Adrenal gland (tissue), 12 donors: Measurements from ENCODE around the gene QSER1. TPM values are rescaled to one million over a fixed set of nuclear protein-coding genes. Genes with fewer than 3 reads are reported as not detected.

Experiments used
- DNase-seq, 7 donors: peaks; one replicate each; pipeline ENCODE4 v3.0.0-alpha.2; 2019 to 2020
- H3K27ac ChIP-seq, 5 donors: fragments of 200-600 bp; sonication (generic) in 4 of 5; 1 replicate in 3 of 5; 2 replicates in 2 of 5; pipeline versions ENCODE4 v1.5.1 to v1.8.0; 2016 to 2020; ENCODE audit warnings: mild to moderate bottlenecking in 1 of 5
- H3K27me3 ChIP-seq: fragments of 200-600 bp; 2 replicates; pipeline ENCODE4 v1.8.0; 2021
- H3K36me3 ChIP-seq, 2 donors: fragments of 200-600 bp; replicated peaks in 1 of 2; 1 replicate in 1 of 2; 2 replicates in 1 of 2; pipeline versions ENCODE4 v1.5.1 to v1.8.0; 2018 to 2022
- H3K4me1 ChIP-seq, 2 donors: fragments of 200-600 bp; replicated peaks in 1 of 2; 1 replicate in 1 of 2; 2 replicates in 1 of 2; pipeline versions ENCODE4 v1.5.1 to v1.8.0; 2018 to 2021
- H3K4me3 ChIP-seq, 4 donors: fragments of 200-600 bp; sonication (generic) in 3 of 4; one replicate each; pipeline ENCODE4 v1.5.1; 2016 to 2018
- H3K9me3 ChIP-seq, 3 donors: fragments of 200-600 bp; sonication (generic) in 1 of 3; replicated peaks in 1 of 3; 1 replicate in 2 of 3; 2 replicates in 1 of 3; pipeline versions ENCODE4 v1.5.1 to v1.8.0; 2016 to 2021
- CTCF ChIP-seq, 6 experiments: fragments of 450-650 bp in 4 of 6; fragments of 200-600 bp in 2 of 6; sonication (generic) in 1 of 6; IDR thresholded peaks; 1 replicate in 5 of 6; 2 replicates in 1 of 6; pipeline versions ENCODE4 v1.5.1 to v1.8.0; 2016 to 2021; ENCODE audit warnings: antibody characterized with exemption in 6 of 6, mild to moderate bottlenecking in 2 of 6, moderate library complexity in 1 of 6
- POLR2A ChIP-seq, 2 donors: fragments of 450-650 bp; IDR thresholded peaks; one replicate each; pipeline ENCODE4 v1.6.1; 2017; ENCODE audit warnings: antibody characterized with exemption in 2 of 2, mild to moderate bottlenecking in 2 of 2, moderate library complexity in 1 of 2
- WGBS, 4 donors: extraction: QIAGEN DNeasy Blood & Tissue Kit in 2 of 4; methylation state at CpG; one replicate each; pipeline versions ENCODE4 v1.1.5 to v1.1.7; 2013 to 2017; 5-methylcytosine and 5-hydroxymethylcytosine counted together
- intact Hi-C, 2 donors: fragments of 100-400 bp; cut with DNase I; formaldehyde crosslinking; loops; one replicate each; pipeline versions ENCODE4 v1.14.1 to v1.15.0; 2022 to 2023
- polyA plus RNA-seq, 3 donors: library from polyadenylated mRNA; stranded (reverse); fragments of 200-250 nt in 2 of 3; fragments of 350-450 nt in 1 of 3; fragmentation: Illumina TruSeq in 1 of 3; extraction: RNeasy Lipid Tissue Mini Kit (QIAGEN cat#74804) in 1 of 3; gene quantifications; one replicate each; pipeline ENCODE4 v1.2.3, GENCODE V29; 2013 to 2014
- total RNA-seq, 9 donors: library from RNA; depleted of rRNA in 4 of 9; stranded (reverse); fragments of >200 nt in 4 of 9; fragments of 120-200 nt in 1 of 9; fragmentation: NEBNext Ultra II Directional in 1 of 9; extraction: Animal tissue kit (Norgen Biotek cat#: 25700) in 1 of 9; gene quantifications; one replicate each; pipeline versions ENCODE4 v1.1.0 to v1.2.4, GENCODE V29; 2013 to 2023
- donor health status: healthy with polysubstance abuse.
- donor health status: Bipolar disorder and iron deficiency.
- donor health status: DM: yes; HTN: yes; CAD: no.
- donor health status: DM: no; HTN: no; CAD: no.
- donor health status: DM: no; HTN: no; CAD: no.
- donor health status: DM: yes; HTN: yes; CAD: no.

The QSER1 gene
- total and polyA plus RNA-seq, 12 donors, result 2.4 to 27.2 (median 18.9) TPM

GRCh38 chr11:32949739-32950138 lies 57.1 kb downstream of the QSER1 start:
- DNase-seq, result no peak
- intact Hi-C loops, result loop anchor here in 1 of 2 donors (10.0 kb wide), 1 partner anchor 55 kb away; the partner anchor contains the start of gene QSER1
- no peak overlapping the region for H3K4me3 ChIP-seq
- peaks cover 0 to 8% (median 0%) of the 10 kb centered on the region in 3 donors for H3K9me3 ChIP-seq
- no peaks in the 10 kb centered on the region for H3K27me3 ChIP-seq
- no peaks in the 10 kb centered on the region for H3K4me1 ChIP-seq
- TF ChIP-seq POLR2A (IDR thresholded peaks at IDR 0.05) (no peak), CTCF (IDR thresholded peaks at IDR 0.05) (no peak)
- H3K27ac ChIP-seq, result no peak overlapping the region
- H3K36me3 ChIP-seq, result peaks cover 0 to 8% of the 10 kb centered on the region in 2 donors

- Histone ChIP-seq H3K4me3 (no peak overlapping the region), H3K9me3 (peaks cover 0 to 8% (median 0%) of the 10 kb centered on the region in 3 donors), H3K27me3 (no peaks in the 10 kb centered on the region), H3K27ac (no peak overlapping the region), H3K36me3 (peaks cover 0 to 8% of the 10 kb centered on the region in 2 donors), H3K4me1 (no peaks in the 10 kb centered on the region)
- no peak for TF ChIP-seq POLR2A (IDR thresholded peaks at IDR 0.05)
- TF ChIP-seq CTCF (IDR thresholded peaks at IDR 0.05), result no peak
- 73 to 82% (median 78%) methylated on average over 1 of the region's 1 CpG for WGBS, 4 donors
- DNase-seq, result no peak
- intact Hi-C loops, result loop anchor here in 1 of 2 donors (10.0 kb wide), 1 partner anchor 58 kb away; the partner anchor contains the start of gene QSER1
These were observed 59.8 kb downstream of the QSER1 start for GRCh38 chr11:32952421-32952820.

- Histone ChIP-seq H3K4me1 (no peaks in the 10 kb centered on the region), H3K4me3 (no peak overlapping the region), H3K36me3 (peaks cover 0 to 16% of the 10 kb centered on the region in 2 donors), H3K9me3 (no peaks in the 10 kb centered on the region), H3K27ac (no peak overlapping the region), H3K27me3 (no peaks in the 10 kb centered on the region)
- no peak for DNase-seq
- no peak for TF ChIP-seq POLR2A (IDR thresholded peaks at IDR 0.05)
- TF ChIP-seq CTCF (IDR thresholded peaks at IDR 0.05), result no peak
- intact Hi-C loops, result loop anchor here in 1 of 2 donors (10.0 kb wide), 1 partner anchor 59 kb away; the partner anchor contains the start of gene QSER1
These were observed 61.1 kb downstream of the QSER1 start for GRCh38 chr11:32953700-32954099.

- no peaks in the 10 kb centered on the region for H3K4me1 ChIP-seq
- DNase-seq, result no peak
- no peaks in the 10 kb centered on the region for H3K27me3 ChIP-seq
- H3K4me3 ChIP-seq, result no peak overlapping the region
- H3K27ac ChIP-seq, result no peak overlapping the region
- WGBS, 4 donors, result 0 to 4% (median 3%) methylated on average over 1 of the region's 1 CpG
- intact Hi-C loops, result loop anchor here in 1 of 2 donors (5.0 kb wide), 1 partner anchor 102 kb away; no protein-coding TSS in a partner anchor
- no peak for TF ChIP-seq POLR2A (IDR thresholded peaks at IDR 0.05)
- TF ChIP-seq CTCF (IDR thresholded peaks at IDR 0.05), result peak; percentile 49 to 72 (median 59)
- H3K9me3 ChIP-seq, result no peaks in the 10 kb centered on the region
- H3K36me3 ChIP-seq, result peaks cover 0 to 20% of the 10 kb centered on the region in 2 donors
These were observed 68.0 kb downstream of the QSER1 start for GRCh38 chr11:32960553-32961164.
